Inferior parietal cortex (tissue), 1 donor: ENCODE data around the gene DDX10.

Source experiments
- DNase-seq: peaks from one replicate; pipeline ENCODE4 v3.0.0-alpha.2; 2016; ENCODE audit errors: extremely low spot score

The DDX10 gene

GRCh38 chr11:108975641-108976071, 310.8 kb downstream of the DDX10 start:
- no peak for DNase-seq

- no peak for DNase-seq
Measured at GRCh38 chr11:108983636-108984420, 319.0 kb downstream of the DDX10 start.

GRCh38 chr11:108984523-108984922, 319.7 kb downstream of the DDX10 start:
- no peak for DNase-seq

GRCh38 chr11:108985236-108985944, 320.5 kb downstream of the DDX10 start:
- peak; percentile 32 for DNase-seq

- DNase-seq: peak; percentile 51
Measured at GRCh38 chr11:108985945-108986279, 321.0 kb downstream of the DDX10 start.
